Endothelial cell of coronary artery (primary cell): ENCODE data around the gene TBC1D5. TPM values are rescaled to one million over a fixed set of nuclear protein-coding genes. Genes with fewer than 3 reads are reported as not detected.

ENCODE experiments used
- total RNA-seq: library from RNA; depleted of rRNA; stranded (reverse); fragments of >200 nt; gene quantifications from 2 replicates; pipeline ENCODE4 v1.2.3, GENCODE V29; 2014

TBC1D5 gene
- 60.1 and 67.8 TPM in 2 replicates for total RNA-seq

GRCh38 chr3:17742102-17742879, at the start of gene TBC1D5:
TBC1D5 (minus strand) TSS chr3:17742631; CDS start chr3:17508570, 234,061 bp downstream.

